Activated naive CD4-positive, alpha-beta T cell (primary cell): ENCODE data around the gene LHX6.

Experiments used
- DNase-seq, 4 experiments: peaks; one replicate each; lab custom pipeline; 2025; lab: John Stamatoyannopoulos, UW

LHX6 gene

DNA sequence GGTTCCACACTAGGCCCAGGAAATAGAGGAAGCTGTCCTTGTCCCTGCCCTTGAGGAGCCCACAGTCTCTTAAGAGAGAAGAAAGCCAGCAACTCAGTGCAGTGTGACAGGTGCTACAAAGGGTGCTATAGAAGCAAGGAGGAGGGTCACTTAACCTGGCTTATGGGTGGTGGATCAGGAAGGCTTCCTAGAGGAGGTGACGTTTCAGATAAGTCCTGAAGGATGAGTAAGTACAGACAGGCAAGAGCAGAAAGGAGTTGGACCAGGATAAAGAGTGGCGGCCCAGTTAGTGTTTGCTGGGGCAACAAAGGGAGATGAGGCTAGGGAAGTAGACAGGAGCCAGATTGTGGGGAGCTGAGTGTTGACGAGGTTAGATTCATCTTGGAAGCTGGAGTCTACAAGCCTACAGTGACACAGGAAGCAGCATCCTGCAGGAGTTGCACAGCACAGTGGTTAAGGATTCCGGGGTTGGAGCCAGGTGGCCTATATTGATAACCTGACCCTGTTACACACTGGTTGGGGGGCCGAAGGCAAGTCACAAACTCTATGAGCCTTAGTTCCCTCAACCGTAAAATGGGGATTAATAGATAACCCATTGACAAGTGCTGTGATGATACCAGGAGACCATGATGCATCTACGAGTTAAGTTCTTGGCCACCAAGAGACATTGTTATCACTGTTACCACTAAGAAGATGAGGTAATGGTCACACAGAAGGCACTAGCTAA lies 5.4 kb upstream of the LHX6 start:
- DNase-seq = no peak

DNA sequence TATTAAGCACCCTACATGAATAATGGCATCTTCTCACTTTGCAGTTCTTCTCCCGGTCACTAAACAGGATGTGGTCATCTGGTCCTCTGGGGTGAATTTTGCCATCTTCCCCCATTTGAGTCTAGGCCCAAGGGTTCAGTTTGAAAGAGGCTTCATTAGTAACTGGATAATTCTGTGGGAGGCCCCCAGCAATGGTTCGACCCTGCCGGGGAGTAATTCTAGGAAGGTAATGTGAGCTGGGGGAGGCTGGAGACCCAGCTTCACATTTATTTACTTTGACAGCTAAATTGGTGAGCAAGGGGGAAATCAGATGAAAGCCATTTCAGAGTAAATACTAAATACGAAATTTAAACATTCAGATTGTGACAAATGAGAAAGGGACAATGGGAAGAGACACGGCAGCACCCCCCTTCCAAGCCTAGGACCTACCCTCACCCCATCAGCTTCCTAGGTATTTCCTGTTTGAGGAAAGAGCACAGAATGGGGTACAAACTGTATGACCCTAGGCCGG lies 4.1 kb upstream of the LHX6 start:
- no peak for DNase-seq

DNA sequence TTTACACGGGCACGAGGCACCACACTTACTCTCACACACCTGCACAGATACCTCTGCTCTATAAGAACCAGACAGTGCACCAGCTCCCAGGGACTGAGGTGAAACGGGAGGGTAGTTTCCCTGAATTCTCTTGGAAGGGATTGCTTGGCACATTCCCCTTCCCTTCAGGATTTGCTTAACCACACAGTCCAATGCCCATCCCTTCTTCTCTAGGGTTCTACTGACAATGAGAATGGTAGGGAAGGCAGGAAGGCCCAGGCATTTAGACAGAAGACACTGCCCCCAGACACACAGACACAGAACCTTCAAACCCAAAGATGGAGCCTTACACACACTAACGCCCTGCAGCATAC lies 704 bp upstream of the LHX6 start:
- DNase-seq = no peak

DNA sequence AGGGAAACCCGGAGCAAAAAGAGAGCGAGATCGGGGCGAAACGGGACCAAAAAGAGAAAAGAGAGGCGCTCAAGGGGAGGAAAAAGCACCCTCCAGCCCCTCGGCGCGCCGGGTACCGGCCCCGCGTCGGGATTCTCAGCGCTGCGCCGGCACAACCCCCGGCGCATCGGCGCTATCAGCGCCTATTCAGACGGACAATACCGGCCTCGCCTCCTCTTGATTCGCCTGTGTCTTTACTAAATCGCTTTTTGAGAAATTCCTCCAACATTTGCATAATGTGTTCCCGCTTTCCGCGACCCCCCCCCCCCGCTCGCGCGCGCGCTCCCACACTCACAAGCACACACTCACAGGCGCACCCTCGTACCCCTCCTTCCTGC lies 578 bp downstream of the LHX6 start:
- no peak for DNase-seq

- no peak for DNase-seq
These were observed 1.2 kb downstream of the LHX6 start for GRCh38 chr9:122227575-122227900.

DNA sequence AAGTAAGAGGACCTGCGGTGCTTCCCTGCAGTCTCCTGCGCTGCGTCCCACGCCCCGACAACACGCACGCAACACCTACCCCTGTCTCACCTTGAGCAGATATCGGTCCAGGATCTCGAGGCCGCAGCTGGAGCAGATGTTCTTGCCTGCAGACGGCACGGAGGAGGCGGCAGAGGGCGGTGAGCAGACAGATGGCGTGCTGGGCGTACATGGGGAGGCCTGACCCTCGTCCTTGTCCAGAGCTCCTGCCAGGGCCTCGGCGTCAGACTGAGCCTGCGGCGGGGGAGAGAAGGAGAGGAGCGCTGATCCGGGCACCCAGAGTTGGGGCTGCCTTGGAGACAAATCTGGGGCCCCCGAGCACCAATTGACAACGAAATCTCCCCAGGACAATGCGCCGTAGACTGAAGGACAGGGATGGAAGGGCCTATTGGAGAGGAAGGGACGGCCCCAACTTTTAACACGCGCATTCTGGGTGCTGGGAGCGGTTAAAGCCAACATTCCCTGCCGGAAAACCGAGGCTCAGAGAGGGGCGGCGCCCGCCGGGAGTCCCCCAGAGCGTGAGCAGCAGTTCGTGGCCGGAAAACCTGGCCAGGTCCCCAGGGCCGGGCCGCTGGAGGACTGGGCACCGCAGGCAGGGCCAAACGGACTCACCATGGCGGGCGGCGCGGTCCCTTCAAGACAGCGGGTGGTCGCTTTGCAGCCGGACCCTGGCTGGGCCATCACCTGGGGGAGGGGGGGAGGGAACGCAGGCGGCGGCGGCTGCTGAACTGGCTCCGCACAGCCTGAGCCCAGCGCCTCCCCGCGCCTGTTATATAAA lies 1.8 kb downstream of the LHX6 start:
- no peak for DNase-seq

- DNase-seq = no peak
These were observed 2.5 kb downstream of the LHX6 start for GRCh38 chr9:122226142-122226757.

- no peak for DNase-seq
These were observed 3.2 kb downstream of the LHX6 start for GRCh38 chr9:122225312-122226141.

GRCh38 chr9:122223435-122223834 lies 5.3 kb downstream of the LHX6 start:
- DNase-seq = no peak

DNA sequence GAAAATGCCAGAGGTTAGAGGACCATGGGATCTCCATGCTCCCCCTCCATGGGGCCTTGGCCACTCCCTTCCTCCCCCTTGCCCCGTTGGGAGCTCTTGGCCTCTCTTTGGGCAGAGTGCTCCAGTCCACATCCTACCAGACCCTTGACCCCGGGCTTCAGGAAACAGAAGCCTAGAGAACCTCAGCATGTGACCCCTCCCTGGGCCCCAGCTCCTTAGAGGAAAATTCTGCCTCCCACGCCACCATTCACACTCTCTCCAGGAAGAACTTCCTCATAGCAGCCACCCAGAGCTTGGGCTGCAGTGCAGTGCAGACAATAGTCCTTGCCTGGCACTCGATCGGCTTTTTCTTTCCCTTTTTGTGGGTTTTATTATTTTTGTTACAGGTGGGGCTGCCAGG lies 6.0 kb downstream of the LHX6 start:
- no peak for DNase-seq

DNA sequence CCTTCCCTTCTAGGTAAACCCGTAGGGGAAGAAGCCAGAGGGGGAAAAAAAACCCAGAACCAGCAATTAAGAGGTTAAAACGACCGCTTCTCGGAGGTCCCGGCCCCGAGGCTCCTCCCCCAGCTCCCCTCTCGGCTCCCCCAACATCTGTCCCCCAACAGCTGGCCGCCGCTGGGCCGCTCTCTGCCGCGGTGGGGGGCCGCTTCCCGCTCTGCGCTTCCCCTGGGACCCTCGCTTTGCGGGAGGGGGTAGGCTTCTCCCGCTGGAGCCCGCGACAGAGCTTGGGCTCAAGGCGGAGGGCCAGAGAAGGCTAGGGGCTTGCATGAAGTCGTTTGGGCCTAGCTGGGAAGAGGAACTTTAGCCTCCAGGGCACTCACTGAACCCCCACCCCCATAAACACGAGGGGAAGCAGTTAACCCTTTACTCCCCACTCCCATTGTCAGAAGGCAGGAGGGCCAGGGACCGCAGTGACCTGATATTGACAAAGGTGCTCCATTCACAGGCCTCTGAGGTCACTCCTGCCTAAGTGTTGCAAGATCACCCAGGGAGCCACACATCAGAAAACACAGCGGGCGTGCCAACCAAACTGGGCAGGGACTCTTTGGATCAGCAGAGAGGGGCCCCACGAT lies 7.5 kb downstream of the LHX6 start:
- no peak for DNase-seq

DNA sequence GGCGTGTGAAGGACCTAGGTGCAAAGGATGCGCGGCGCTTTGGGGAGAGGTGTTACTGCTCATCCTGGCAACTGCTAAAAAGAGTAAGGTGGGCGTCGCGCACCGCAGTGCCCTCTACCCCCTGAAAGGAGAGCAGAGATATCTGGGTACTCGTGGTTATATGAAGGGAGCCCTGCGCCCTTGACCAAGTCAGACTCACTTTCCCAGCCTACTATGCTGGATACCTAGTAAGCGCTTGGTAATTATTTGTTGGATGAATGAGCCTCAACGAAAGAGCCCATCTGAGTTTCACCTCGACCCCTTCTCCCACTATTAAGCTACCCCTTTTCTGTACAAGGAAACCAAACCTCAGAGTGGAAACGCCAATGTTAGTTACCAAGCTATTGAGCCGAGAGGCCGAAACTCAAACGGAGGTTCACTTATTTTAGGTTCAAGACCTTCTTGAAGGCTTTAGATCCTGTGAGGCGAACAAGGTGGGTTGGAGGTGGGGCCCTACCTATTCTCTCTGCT lies 8.0 kb downstream of the LHX6 start:
- no peak for DNase-seq

GRCh38 chr9:122219856-122220672 lies 8.7 kb downstream of the LHX6 start:
- DNase-seq = no peak

DNA sequence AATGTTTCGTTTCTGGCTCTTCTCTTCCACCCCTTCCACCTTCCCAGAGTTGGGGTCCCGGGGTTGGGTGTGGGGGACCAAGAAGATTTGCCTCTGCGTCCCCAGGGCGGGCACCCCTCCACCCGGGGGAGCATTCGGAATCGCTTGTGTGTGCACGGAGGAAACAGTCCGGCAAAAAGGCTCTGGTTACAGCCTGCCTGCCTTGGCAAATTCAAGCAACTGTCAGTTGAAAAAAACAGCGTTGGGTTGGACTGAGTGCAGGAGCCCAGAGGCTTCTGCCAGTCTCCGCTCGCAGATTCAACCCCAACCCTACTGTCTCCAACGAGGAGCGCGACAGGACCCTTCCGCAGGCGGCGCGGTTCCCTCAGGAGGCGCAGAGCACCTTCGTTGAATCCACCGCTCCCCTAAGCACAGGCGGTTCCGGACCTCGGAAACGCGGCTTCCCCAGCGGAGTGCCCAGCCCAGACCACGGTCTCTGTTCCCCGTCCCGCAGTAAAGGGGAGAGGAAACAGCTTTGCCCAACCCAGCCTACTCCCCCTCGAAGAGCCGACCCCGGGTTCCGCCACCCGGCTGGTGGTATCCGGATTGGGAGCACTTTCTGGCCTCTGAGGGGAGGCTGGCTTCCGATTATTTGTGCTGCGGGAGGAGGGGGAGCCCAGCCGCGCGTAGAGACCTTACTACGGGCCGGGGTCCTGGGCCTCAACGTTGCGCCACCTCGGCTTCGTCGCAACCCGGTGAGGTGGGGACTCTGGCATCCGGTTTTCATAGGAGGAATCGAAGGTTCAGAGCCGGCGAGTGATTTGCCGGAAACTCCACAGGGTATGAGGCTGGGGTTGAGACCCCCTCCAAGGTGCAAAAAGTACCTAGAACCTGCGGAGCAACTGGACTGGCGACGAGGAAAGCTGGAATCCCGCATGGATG lies 9.6 kb downstream of the LHX6 start:
- no peak for DNase-seq

DNA sequence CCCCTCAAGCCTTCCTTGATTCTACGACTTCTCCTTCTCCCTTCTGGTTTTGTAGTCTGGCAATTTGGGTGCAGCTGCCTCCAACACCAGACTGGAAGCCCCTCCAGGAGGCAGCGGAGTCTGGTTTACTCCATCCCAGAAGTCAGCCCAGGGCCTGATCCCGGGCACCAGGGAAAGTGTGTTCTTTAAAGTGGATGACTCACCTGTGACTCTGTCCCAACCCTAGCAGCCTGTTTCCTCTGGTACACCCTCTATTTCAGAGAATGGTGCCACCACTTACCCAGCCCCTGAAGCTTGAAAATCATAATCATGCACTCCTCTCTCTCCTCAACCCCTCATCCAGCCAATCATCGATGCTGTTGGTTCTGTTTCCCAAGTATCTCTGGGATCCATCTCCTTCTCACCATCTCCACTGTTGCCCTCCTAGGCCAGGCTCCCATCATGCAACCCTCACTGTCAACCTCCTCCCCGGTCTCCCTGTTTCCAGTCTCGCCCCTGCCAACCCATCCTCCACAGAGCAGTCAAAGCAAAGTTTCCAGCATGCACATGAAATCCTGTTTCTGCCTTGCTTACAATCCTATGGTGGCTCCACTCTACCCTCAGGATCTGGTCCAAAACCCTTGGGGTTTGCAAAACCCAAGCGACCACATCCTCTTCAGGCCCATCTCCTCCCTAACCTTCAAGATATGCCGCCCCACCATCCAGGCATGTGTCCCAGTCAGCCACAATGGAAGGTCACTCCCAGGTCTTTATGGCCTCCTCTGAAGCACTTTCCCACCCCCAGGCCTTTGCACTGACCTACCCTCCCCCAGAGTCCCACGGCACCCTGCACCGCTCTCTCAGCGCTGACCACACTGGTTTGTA lies 10.5 kb downstream of the LHX6 start:
- DNase-seq = no peak

- no peak for DNase-seq
These were observed 11.1 kb downstream of the LHX6 start for GRCh38 chr9:122217640-122218039.

DNA sequence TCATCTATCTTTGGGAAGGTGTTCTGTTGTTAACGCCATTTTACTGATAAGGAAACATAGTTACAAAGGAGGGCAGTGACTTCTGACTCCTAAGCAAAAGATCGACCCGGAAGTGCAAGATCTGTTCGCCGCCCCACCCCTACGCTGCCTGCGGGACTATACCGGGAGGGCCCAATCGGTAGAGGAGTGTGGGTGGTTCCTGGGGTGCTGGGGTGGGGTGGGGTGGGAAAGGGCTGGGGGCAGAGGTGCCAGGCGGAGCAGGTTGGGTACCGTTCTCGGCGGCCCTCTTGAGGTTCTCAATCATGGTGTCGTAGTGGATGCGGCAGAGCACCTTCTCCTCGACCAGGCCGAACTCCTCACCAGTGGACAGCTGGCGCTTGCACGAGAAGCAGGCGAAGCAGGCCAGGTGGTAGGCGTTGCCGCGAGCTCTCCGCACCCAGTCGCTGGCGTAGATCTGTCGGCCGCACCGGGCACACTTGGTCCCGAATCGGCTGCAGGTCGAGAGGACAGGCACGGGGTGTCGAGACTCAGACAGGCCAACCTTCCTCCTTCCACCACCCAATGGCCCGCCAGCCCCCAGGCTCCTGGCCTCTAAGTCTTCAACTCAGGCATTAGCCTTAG lies 11.8 kb downstream of the LHX6 start:
- DNase-seq = no peak

- no peak for DNase-seq
These were observed 12.5 kb downstream of the LHX6 start for GRCh38 chr9:122216138-122216797.
